Ishikawa (cell line): Measurements from ENCODE around the gene NAPEPLD.
A peak's percentile ranks its signal among the peaks of the same experiment; 100 is the strongest.

ENCODE experiments used
- CEBPB ChIP-seq: IDR thresholded peaks from 2 replicates; pipeline ENCODE4 v1.6.1; 2012
- CREB1 ChIP-seq: IDR thresholded peaks from 2 replicates; pipeline ENCODE4 v1.6.1; 2012; ENCODE audit warnings: low read depth
- EGR1 ChIP-seq: IDR thresholded peaks from 2 replicates; pipeline ENCODE4 v1.6.1; 2012
- EP300 ChIP-seq: IDR thresholded peaks from 2 replicates; pipeline ENCODE4 v1.6.1; 2012; ENCODE audit warnings: borderline replicate concordance
- FOXM1 ChIP-seq: IDR thresholded peaks from 2 replicates; pipeline ENCODE4 v1.6.1; 2012; ENCODE audit warnings: low read depth, borderline replicate concordance
- NFIC ChIP-seq: IDR thresholded peaks from 2 replicates; pipeline ENCODE4 v1.6.1; 2012
- RAD21 ChIP-seq: IDR thresholded peaks from 2 replicates; pipeline ENCODE4 v1.6.1; 2012; ENCODE audit warnings: low read depth
- TAF1 ChIP-seq: IDR thresholded peaks from 2 replicates; pipeline ENCODE4 v1.6.1; 2012; ENCODE audit warnings: low read depth, mild to moderate bottlenecking
- TCF12 ChIP-seq: IDR thresholded peaks from 2 replicates; pipeline ENCODE4 v1.6.1; 2012; ENCODE audit warnings: low read depth
- TEAD4 ChIP-seq: IDR thresholded peaks from 2 replicates; pipeline ENCODE4 v1.6.1; 2012
- YY1 ChIP-seq: IDR thresholded peaks from 2 replicates; pipeline ENCODE4 v1.6.1; 2012; ENCODE audit warnings: low read depth
- ZBTB7A ChIP-seq: IDR thresholded peaks from 2 replicates; pipeline ENCODE4 v1.6.1; 2012; ENCODE audit warnings: low read depth
- TF ChIP-seq, protein P1 (sequence below): IDR thresholded peaks from 2 replicates; pipeline ENCODE4 v1.6.1; 2012; ENCODE audit warnings: low read depth, mild to moderate bottlenecking
- TF ChIP-seq, protein P2 (sequence below): IDR thresholded peaks from 2 replicates; pipeline ENCODE4 v1.6.1; 2012
- TF ChIP-seq, protein P3 (sequence below): IDR thresholded peaks from 2 replicates; pipeline ENCODE4 v1.6.1; 2012

The NAPEPLD gene

DNA sequence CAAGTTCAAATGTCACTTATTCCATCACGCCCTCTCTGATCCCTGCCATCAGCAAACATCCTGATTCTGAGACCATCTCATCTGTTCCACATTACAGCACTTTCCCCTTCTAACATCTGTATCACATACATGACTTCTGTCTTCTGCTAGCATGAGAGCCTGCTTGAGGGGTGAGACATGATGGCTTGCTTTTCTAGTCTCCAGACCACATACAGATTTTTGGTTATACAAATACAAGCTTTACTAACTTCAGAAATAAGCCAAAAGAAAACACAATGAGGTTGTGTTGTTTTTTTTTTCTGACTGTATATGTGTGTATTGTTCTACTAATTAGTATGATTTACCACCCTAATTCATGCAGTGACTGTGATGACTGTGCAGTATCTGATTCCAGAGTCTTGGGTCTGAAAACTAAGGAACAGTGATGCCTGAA lies 34.3 kb downstream of the NAPEPLD start:
- TF ChIP-seq FOXM1 (no peak), CREB1 (no peak), EP300 (no peak), NFIC (no peak), TCF12 (no peak), TEAD4 (no peak), YY1 (no peak), CEBPB (no peak), EGR1 (no peak), RAD21 (no peak), ZBTB7A (no peak), TAF1 (no peak)
- TF ChIP-seq, protein P1, sequence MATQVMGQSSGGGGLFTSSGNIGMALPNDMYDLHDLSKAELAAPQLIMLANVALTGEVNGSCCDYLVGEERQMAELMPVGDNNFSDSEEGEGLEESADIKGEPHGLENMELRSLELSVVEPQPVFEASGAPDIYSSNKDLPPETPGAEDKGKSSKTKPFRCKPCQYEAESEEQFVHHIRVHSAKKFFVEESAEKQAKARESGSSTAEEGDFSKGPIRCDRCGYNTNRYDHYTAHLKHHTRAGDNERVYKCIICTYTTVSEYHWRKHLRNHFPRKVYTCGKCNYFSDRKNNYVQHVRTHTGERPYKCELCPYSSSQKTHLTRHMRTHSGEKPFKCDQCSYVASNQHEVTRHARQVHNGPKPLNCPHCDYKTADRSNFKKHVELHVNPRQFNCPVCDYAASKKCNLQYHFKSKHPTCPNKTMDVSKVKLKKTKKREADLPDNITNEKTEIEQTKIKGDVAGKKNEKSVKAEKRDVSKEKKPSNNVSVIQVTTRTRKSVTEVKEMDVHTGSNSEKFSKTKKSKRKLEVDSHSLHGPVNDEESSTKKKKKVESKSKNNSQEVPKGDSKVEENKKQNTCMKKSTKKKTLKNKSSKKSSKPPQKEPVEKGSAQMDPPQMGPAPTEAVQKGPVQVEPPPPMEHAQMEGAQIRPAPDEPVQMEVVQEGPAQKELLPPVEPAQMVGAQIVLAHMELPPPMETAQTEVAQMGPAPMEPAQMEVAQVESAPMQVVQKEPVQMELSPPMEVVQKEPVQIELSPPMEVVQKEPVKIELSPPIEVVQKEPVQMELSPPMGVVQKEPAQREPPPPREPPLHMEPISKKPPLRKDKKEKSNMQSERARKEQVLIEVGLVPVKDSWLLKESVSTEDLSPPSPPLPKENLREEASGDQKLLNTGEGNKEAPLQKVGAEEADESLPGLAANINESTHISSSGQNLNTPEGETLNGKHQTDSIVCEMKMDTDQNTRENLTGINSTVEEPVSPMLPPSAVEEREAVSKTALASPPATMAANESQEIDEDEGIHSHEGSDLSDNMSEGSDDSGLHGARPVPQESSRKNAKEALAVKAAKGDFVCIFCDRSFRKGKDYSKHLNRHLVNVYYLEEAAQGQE: no peak
- TF ChIP-seq, protein P2, sequence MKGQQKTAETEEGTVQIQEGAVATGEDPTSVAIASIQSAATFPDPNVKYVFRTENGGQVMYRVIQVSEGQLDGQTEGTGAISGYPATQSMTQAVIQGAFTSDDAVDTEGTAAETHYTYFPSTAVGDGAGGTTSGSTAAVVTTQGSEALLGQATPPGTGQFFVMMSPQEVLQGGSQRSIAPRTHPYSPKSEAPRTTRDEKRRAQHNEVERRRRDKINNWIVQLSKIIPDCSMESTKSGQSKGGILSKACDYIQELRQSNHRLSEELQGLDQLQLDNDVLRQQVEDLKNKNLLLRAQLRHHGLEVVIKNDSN: no peak
- TF ChIP-seq, protein P3, sequence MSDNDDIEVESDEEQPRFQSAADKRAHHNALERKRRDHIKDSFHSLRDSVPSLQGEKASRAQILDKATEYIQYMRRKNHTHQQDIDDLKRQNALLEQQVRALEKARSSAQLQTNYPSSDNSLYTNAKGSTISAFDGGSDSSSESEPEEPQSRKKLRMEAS: no peak

DNA sequence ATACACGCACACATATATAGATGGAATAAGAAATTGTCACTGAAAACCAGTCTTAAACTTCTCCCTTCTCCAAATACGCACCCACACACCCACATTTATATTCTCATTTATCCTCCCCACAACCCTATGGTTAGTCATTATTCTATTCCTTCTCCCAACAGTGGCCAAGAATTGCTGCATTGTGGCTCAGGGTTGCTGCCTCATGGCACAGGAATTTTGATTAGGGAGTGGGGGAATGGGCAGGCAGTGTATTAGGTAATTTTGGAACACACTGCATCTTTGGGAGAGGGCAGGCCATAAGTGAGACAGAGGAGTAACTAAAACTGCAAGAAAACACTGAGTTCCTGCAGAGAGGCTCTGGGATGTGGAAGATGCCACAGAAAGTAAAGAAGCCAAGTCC lies 35.7 kb downstream of the NAPEPLD start:
- TF ChIP-seq, protein P2: no peak
- TF ChIP-seq CREB1 (no peak), RAD21 (no peak), CEBPB (peak; percentile 77), EP300 (peak; percentile 58; the same call in 1 of the 2 replicates), TCF12 (peak; percentile 37; the same call in 1 of the 2 replicates), TEAD4 (peak; percentile 94), YY1 (peak; percentile 28; the same call in 1 of the 2 replicates), ZBTB7A (no peak), TAF1 (no peak), EGR1 (no peak), NFIC (peak; percentile 49; the same call in 1 of the 2 replicates), FOXM1 (no peak)
- TF ChIP-seq, protein P1: no peak
- TF ChIP-seq, protein P3: 0 out of 2 replicates have a peak, but pooled peaks have one; percentile 27

DNA sequence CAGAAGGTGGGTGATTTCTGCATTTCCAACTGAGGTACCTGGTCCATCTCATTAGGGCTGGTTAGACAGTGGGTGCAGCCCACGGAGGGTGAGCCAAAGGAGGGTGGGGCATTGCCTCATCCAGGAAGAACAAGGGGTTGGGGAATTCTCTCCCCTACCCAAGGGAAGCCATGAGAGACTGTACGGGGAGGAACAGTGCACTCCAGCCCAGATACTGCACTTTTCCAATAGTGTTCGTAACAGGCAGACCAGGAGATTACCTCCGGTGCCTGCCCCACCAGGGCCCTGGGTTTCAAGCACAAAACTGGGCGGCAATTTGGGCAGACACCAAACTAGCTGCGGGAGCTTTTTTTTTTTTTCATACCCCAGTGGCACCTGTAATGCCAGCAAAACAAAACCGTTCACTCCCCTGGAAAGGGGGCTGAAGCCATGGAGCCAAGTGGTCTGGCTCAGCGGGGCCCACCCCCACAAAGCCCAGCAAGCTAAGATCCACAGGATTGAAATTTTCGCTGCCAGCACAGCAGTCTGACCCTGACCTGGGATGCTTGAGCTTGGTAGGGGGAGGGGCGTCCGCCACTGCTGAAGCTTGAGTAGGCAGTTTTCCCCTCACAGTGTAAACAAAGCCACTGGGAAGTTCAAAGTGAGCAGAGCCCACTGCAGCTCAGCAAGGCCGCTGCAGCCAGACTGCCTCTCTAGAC lies 42.7 kb downstream of the NAPEPLD start:
- TF ChIP-seq RAD21 (no peak), TAF1 (no peak), TCF12 (no peak), ZBTB7A (no peak), CREB1 (no peak), YY1 (no peak), EGR1 (no peak)
- TF ChIP-seq, protein P2: no peak

DNA sequence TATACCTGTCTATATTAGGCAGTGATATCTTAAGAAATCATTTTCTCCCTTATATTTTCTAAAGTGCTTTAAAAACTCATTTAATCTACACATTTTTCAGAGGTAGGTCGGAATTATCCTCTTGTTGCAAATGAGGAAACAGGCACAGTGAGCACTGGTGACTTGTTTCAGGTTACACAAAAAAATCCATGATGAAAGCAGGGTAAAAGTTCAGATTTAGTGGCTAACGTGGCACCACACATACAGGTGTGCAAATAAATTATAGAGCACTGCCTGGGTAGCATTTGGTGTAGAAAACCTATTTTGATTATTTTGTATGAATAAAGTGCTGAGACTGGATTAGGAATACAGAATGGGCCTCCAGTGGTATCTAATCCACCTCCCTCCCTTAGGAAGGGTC lies 47.4 kb downstream of the NAPEPLD start:
- TF ChIP-seq TCF12: no peak
- no peak for TF ChIP-seq EP300
- no peak for TF ChIP-seq RAD21
- TF ChIP-seq, protein P3: no peak
- no peak for TF ChIP-seq YY1
- TF ChIP-seq, protein P1: no peak
- no peak for TF ChIP-seq CEBPB
